GM21367 (cell line): ENCODE results near the gene TIMM44.

ENCODE experiments used
- ATAC-seq: cut with Tn5 transposase; IDR thresholded peaks from one replicate; pipeline ENCODE4 v1.9.1; 2021; ENCODE audit not compliant: unreplicated experiment

TIMM44 gene

GRCh38 chr19:7877249-7877836, 66.1 kb downstream of the TIMM44 start:
- no peak for ATAC-seq
